Measurements from ENCODE around the gene SLC2A4RG.

SLC2A4RG gene

DNA sequence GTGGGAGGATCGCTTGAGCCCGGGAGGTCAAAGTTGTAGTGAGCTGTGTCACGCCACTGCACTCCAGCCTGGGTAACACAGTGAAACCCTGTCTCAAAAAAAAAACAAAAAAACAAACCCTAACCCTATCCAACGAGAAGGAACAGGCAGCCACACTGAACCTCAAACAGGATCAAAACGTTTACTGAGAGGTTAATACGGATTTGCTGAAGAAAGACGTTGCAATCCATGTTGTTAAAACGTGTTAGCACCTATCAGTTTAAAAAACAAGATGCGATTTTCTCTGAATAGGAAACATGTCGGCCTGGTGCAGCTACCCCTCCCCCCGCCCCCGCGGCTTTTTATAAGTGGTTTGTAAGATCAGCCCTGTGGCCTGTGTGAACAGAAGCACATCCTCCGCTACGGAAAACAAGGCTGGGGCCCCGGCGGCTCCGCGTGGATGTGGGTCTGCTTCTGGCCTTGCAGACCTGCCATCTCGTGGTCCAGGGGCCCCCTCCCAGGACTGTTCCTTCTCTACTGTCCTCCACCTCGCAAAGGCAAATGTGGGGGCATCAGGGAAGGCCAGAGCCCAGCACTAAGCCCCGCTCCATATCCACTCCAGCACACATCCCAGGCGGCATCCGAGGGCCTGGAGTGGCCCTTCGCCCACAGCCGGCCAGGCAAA lies 11.4 kb downstream of the SLC2A4RG start:
- Histone ChIP-seq H3K4me3 (ENCODE audit: severe bottlenecking) (no peak overlapping the region), H3K4me1 (ENCODE audit: insufficient read depth, poor library complexity, severe bottlenecking) (no peaks in the 10 kb centered on the region), H3K36me3 (ENCODE audit: low read depth) (no peaks in the 10 kb centered on the region), H3K27me3 (ENCODE audit: insufficient read depth, poor library complexity, severe bottlenecking) (peaks cover 4% of the 10 kb centered on the region), H3K27ac (ENCODE audit: poor library complexity, severe bottlenecking) (no peak overlapping the region), H3K9me3 (ENCODE audit: severe bottlenecking) (no peaks in the 10 kb centered on the region)
- ATAC-seq (ENCODE audit: low read depth) = no peak
- TF ChIP-seq, protein P1, sequence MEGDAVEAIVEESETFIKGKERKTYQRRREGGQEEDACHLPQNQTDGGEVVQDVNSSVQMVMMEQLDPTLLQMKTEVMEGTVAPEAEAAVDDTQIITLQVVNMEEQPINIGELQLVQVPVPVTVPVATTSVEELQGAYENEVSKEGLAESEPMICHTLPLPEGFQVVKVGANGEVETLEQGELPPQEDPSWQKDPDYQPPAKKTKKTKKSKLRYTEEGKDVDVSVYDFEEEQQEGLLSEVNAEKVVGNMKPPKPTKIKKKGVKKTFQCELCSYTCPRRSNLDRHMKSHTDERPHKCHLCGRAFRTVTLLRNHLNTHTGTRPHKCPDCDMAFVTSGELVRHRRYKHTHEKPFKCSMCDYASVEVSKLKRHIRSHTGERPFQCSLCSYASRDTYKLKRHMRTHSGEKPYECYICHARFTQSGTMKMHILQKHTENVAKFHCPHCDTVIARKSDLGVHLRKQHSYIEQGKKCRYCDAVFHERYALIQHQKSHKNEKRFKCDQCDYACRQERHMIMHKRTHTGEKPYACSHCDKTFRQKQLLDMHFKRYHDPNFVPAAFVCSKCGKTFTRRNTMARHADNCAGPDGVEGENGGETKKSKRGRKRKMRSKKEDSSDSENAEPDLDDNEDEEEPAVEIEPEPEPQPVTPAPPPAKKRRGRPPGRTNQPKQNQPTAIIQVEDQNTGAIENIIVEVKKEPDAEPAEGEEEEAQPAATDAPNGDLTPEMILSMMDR (IDR thresholded peaks at IDR 0.05; ENCODE audit: poor library complexity, severe bottlenecking) = no peak
- DNase-seq (ENCODE audit: low spot score) = peak; percentile 79

DNA sequence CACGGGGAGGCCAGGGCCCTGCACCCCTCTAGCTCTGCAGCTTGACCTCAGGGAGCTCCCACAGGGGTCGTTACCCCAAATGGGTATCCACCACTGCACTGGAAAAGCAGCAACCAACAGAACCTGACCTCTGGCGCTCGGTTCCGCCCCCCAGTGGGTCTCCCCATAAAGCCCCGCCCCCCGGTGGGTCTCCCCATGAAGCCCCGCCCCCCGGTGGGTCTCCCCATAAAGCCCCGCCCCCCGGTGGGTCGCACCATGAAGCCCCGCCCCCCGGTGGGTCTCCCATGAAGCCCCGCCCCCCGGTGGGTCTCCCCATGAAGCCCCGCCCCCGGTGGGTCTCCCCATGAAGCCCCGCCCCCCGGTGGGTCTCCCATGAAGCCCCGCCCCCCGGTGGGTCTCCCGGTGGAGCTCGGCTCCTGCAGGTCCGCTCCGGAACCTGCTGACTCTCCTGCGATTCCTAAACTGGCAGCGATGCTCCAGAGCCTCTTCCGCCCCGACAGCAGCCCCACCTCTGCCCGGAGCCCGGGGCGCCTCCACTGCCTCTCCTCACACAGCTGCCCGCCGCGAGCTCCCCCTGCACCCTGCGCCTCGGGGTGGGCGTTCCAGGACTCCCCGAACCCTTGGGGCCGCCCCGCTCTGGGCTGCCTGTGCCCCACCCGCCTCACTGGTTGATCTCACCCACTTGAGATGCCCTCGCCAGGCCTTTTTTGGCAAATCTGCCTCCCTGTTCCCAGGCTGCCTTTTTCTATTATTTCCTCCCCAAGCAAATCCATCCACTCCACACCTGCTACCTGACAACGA lies 12.1 kb downstream of the SLC2A4RG start:
- H3K4me3 ChIP-seq (ENCODE audit: severe bottlenecking) = no peak overlapping the region
- peak; percentile 7; the same call in 2 of the 3 replicates for ATAC-seq (ENCODE audit: low read depth)
- no peak overlapping the region for H3K27ac ChIP-seq (ENCODE audit: poor library complexity, severe bottlenecking)
- H3K27me3 ChIP-seq (ENCODE audit: insufficient read depth, poor library complexity, severe bottlenecking) = peaks cover 5% of the 10 kb centered on the region
- no peaks in the 10 kb centered on the region for H3K4me1 ChIP-seq (ENCODE audit: insufficient read depth, poor library complexity, severe bottlenecking)
- peak; percentile 84 for DNase-seq (ENCODE audit: low spot score)
- no peaks in the 10 kb centered on the region for H3K36me3 ChIP-seq (ENCODE audit: low read depth)
- TF ChIP-seq, protein P1 (IDR thresholded peaks at IDR 0.05; ENCODE audit: poor library complexity, severe bottlenecking) = no peak
- no peaks in the 10 kb centered on the region for H3K9me3 ChIP-seq (ENCODE audit: severe bottlenecking)

DNA sequence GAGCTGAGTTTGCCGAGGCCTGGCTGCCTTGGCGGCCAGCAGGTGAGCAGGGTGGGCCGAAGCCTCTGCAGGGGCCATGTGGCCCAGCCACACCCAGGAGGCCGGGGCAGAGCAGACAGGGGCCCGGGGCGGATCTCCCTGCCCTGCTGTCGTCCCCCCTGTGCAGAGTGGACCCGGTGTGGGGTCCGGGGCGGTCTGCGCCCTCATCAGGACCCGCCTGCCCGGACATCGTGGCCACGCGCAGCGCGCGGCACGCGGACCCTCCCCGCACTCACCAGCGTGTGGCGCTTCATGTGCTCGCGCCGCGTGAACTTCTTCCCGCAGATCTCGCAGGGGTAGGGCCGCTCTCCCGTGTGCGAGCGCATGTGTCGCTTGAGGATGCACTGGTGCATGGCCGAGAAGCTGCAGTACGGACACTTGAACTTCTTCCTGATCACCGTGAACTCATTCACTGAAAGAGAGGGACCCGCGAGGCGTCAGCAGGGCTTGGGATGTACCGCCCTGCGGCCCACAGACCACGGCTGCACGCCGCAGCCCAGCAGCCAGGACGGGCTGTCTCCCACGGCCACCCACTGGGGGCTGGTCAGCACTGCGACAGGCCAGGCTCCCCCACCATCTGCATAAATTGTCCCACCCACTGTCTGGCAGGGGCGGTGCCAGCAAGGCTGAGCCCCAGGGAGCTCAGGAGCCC lies 13.0 kb downstream of the SLC2A4RG start:
- no peaks in the 10 kb centered on the region for H3K4me1 ChIP-seq (ENCODE audit: insufficient read depth, poor library complexity, severe bottlenecking)
- peaks cover 5% of the 10 kb centered on the region for H3K27me3 ChIP-seq (ENCODE audit: insufficient read depth, poor library complexity, severe bottlenecking)
- no peaks in the 10 kb centered on the region for H3K36me3 ChIP-seq (ENCODE audit: low read depth)
- DNase-seq (ENCODE audit: low spot score) = no peak
- H3K4me3 ChIP-seq (ENCODE audit: severe bottlenecking) = no peak overlapping the region
- TF ChIP-seq, protein P1 (IDR thresholded peaks at IDR 0.05; ENCODE audit: poor library complexity, severe bottlenecking) = no peak
- no peaks in the 10 kb centered on the region for H3K9me3 ChIP-seq (ENCODE audit: severe bottlenecking)
- H3K27ac ChIP-seq (ENCODE audit: poor library complexity, severe bottlenecking) = no peak overlapping the region
- ATAC-seq (ENCODE audit: low read depth) = no peak

DNA sequence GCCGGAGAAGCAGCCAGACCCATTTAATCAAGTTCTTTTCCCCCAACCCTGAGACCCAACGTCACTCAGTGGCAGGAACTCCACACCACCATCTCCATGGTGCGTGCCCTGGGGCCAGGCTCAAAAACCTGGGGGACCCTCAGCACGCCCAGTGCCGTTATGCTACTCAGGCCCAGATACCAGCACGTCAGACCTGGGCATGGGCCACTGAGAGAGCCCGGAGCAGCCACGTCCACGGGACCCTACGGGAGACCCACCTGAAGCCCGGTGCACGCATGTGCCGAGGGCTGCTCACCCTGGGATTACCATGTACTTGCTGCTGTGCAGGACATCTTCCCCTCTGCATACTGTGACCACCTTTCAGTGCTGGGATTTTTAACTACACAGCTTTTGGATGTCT lies 13.8 kb downstream of the SLC2A4RG start:
- ATAC-seq (ENCODE audit: low read depth) (no peak), DNase-seq (ENCODE audit: low spot score) (peak; percentile 78)
- Histone ChIP-seq H3K9me3 (ENCODE audit: severe bottlenecking) (no peaks in the 10 kb centered on the region), H3K36me3 (ENCODE audit: low read depth) (no peaks in the 10 kb centered on the region), H3K4me3 (ENCODE audit: severe bottlenecking) (no peak overlapping the region), H3K27me3 (ENCODE audit: insufficient read depth, poor library complexity, severe bottlenecking) (peaks cover 5% of the 10 kb centered on the region), H3K4me1 (ENCODE audit: insufficient read depth, poor library complexity, severe bottlenecking) (no peaks in the 10 kb centered on the region), H3K27ac (ENCODE audit: poor library complexity, severe bottlenecking) (no peak overlapping the region)
- TF ChIP-seq, protein P1 (IDR thresholded peaks at IDR 0.05; ENCODE audit: poor library complexity, severe bottlenecking) = no peak

All from RWPE2 (cell line).